Measurements from ENCODE around the gene ADAMTS14. TPM values are rescaled to one million over a fixed set of nuclear protein-coding genes. Genes with fewer than 3 reads are reported as not detected.

Gene ADAMTS14
- total RNA-seq, 1 donor from 2014 or later = 2.9 TPM

DNA sequence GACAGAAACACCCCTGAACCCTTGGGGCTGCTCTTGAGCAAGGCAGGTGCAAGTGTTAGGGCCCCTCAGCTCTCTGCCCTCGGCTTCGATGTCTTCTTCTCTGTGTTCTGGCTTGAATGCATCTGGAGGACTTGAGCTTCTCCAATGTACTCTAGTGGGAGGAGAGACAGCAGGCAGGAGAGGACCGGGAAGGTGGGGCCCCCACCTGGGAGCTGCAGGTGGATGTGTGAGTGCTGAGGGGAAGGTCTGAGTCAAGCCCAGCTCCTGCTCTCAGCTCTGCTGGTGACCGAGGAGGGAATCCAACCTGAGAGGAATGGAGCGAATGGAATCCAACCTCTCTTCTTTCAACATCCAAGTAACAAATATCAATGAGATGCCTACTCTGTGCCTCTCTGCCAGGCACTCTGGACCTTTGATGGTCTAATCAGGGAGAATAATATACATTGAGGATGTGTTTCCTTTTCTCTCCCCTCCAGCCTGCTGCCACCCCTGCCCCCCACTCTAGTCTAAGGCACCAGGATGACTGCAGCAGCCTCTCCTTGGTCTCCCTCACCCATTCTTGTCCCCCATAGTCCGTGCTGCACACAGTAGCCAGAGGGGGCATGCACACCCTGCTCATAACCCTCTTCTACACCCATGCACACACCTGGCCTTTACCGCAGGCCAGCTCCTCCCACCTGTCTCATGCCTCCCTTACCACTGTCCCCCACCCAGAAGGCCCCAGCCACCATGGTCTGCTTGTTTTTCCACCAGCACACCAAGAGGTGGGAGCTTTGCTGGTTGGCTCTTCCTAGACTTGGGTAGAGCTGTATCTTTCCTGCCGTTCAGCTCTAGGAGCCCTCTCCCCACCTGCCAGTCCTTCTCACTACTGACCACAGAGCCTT is 99.2 kb downstream of the ADAMTS14 start:
- DNase-seq (ENCODE audit: low spot score) = no peak

DNA sequence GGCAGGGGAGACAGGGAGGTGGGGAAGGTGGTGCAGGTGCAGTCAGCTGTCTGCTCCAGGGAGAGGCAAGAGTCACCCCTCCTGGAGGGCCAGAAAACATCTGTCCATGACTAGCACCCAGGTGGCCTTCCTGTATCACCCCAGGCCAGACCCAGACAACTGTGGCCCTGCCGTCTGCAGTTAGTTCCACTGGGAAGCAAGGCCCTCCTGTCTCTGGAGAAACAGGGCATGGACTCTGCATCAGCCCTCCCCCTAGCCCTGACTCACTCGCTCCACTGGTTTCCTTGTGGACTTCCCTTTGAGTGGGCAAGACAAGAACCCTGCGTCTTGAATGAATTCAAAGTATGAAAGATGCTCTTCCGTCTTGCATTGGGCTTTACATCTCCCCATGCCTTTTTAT is 100.3 kb downstream of the ADAMTS14 start:
- DNase-seq (ENCODE audit: low spot score) = no peak

DNA sequence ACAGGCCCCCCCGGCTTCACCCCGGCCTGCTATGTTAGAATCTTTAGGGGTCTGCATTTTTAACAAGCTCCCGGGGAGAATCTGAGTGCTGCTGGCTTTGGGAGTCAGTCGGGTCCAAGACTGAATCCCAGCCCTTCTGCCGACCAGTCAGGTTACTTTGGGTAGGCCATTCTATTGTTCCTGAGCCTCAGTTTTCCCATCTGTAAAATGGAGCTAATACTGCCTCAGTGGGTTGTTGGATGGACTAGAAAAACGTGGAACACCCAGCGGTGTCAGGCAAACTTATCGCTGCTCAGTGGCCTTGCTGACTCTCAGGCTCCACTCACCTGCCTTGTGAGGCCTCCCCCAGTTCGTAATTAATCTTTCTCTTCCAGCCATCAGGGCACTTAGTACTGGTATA is 101.2 kb downstream of the ADAMTS14 start:
- DNase-seq (ENCODE audit: low spot score) = no peak

DNA sequence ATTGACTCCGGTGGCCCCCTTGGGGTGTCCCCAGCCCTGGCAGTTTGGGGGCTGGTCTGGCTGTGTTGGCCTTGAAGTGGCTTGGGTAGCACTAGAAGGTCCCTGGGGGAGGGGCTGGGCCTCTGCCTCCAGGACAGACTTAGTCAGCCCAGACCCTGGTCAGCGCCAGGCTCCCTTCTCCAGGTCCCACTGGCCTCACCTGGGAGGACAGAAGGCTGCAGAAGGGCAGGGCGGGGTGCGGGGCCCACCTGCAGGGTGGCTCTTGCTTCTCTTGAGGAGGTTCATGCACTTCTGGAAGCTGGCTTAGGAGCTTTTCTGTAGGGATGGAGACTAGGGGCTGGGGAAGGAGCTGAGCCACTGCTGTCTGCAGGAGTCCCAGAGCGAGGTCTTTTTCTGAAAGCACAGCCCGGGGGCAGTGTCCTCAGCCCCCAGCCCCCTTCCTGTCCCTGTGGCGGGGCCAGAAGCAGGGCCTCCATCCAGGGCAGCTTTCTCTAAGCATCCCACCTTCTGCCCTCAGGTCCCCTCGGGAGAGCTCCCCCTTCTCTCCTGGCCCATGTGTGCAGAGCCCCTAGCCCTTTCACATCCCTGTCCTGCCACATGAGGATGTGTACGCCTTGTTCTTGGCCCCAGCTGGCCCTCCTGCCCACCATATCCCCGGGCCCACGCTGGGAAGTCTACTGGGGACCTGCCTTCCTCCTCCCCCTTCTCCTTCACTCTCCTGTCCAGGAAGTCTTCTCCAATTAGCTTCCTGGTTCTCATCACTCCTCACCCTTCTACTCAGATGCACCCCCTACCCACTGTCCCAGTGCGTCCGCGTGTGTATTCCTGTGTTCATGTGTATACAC is 101.9 kb downstream of the ADAMTS14 start:
- DNase-seq (ENCODE audit: low spot score) = no peak

DNA sequence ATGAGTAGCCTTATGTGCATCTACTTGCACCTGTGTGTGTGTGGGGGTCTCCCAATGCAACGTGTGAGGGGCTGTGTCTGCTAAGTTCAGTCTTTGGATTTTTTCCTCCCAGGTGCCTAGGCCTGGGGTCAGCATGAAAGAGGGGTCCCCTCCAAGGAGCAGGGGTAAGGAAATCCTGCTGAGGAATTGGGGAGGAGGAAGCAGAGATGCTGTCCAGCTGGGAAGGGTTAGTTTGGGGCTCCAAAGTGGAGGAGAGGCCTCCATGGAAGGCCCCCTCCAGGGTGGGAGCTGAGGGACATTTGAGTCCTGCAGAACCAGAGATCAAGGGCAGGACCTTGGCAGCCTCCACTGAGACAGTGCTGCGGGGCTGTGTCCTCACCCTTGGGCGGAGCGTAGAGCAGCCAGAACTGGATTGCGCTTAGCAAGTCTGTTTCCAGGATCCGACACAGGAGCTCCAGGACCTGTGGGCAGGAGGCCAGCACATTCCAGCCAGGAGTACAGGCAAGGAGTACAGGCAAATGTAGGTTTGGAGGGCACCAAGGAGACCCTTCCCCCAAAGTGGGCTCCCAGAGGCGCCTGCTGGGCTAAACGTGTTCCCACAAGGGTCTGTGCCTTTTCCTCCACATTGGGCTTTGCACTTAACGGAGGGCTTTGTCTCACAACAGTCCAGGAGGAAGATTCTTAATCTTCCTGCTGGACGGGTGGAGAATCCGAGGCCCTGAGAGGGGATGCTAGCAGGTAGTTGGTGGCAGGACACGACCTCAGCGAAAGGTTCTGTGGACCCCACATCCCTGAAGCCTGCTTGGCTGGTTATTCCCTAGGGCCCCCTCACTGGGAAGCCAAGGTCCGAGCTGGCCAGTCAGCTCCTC is 102.7 kb downstream of the ADAMTS14 start:
- peak; percentile 32 for DNase-seq (ENCODE audit: low spot score)

DNA sequence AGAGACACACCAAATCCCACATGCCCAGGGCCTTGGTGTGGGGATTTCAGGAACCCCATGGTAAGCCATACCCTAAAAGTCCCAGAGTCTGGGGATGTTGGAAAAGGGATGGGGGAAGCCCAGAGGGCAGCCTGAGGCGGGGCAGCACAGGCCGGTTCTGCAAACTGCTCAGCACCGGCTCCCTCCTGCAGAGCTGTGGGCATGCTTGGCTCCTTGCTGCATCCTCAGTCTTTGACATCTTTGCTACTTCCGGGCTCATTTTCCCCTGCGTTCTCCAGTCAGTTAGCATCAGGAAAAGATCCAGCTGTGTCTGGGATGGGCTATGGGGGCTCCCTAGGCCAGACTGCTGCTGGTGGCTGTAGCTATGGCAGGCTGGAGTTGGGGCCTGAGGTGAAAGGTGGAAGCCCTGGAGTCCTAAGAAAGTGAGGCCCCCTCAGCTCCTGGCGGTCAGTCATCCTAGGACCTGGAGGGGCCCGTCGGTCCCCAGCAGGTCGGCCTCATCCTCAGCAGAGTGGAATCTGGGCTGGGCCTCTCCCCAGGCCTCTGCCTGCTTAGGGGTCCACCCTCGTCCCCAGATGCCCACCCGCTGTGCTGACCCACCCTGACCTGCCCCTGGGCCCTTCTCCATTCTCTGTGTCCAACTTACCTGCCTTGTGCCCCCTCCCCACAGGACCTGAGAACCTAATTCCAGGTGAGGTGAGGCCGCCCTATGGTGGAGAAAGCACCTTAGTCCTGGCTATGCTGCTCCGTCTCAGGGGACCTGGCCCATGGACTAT is 103.6 kb downstream of the ADAMTS14 start:
- DNase-seq (ENCODE audit: low spot score) = no peak

DNA sequence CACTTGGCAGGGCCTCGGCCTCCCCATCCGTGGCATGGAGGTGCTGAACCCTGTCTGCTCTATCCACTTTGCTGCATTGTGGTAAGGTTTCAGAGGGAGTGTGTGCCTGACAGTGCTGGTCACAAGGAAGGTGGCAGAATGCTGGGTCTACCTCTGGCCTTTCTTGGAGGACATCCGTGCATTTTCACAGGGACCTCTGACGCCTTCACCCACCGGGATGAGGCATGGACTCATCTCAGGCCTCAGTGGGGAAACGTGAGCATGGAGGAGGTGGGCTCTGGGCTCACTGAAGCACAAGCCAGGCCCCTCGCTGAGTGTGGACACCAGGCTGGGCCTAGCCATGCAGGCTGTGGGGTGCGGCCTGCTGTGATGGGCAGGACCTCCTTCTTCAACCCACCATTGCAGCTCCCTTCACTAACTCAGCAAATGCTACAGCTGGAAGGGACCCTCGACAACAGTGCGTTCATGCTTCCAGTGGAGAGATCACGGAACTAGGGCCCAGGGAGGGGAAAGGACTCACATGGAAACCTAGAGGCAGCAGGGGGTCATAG is 104.2 kb downstream of the ADAMTS14 start:
- no peak for DNase-seq (ENCODE audit: low spot score)

DNA sequence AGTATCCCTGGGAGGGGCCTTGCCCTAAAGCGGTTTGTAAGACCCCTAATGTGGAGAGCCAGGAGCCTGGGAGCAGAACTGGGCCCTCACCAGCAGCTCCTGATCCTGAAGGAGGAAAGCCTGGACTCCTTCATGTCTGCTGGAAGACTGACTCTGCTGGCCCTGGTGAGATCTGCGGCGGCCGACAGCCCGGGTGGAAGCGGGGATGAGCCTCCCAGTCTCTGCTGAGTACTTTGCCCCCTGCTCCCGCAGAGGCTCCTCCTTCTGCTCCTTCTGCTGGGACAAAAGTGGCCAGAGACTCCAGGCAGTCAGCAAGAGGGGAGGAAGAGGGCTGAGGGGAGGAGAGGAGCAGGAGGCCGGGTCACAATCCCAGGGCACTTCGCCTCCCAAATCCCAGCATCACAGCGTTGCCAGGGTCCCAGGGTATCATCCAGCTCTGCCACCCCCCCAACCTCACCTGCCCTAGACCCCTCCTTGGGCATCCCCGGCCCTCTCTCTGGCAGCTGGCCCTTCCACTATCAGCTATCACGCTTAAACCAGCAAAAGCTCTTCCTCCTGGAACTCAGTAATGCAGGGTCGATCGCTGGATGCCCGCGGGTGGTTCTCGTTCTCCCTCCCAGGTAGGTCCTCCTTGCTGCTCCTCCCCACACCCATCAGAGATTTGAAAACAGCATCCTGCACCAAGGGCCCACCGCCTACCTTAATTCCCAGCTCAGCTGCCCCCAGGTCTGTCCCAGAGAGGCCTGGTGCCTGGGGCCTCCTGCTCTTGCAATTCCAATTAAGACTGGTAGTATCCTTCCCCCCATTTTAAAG is 105.0 kb downstream of the ADAMTS14 start:
- DNase-seq (ENCODE audit: low spot score) = no peak

DNA sequence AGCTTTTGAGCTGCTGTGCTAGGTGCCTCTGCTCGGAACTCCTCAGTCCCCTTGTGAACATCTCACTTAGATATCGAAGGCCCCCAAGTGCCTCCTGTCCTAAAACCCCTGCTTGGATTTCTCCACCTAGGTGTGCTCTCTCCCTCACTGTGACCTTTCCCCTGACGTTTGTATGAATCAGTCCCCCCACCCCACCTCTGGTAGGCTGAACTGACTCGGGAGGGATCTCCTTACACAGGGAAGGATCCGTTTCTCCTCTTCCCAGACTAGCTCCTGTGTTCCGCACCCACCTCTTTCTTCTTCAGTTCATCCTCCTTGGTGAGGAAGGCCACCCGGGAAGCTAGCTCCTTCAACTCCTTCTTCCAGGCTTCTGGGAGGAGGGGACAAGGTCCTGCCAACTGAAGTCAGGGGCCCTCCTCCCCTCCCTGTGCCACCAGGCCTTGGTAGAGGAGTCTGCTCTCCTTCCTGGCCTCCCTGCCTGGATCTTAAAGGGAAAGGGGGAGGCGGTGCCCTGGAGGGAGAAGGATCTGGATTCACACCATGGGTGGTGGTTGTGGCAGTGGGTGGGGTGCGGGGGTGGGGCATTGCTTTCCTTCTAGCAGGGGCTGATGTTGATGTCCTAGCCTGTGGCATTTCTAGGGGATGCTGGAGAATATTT is 106.1 kb downstream of the ADAMTS14 start:
- no peak for DNase-seq (ENCODE audit: low spot score)

DNA sequence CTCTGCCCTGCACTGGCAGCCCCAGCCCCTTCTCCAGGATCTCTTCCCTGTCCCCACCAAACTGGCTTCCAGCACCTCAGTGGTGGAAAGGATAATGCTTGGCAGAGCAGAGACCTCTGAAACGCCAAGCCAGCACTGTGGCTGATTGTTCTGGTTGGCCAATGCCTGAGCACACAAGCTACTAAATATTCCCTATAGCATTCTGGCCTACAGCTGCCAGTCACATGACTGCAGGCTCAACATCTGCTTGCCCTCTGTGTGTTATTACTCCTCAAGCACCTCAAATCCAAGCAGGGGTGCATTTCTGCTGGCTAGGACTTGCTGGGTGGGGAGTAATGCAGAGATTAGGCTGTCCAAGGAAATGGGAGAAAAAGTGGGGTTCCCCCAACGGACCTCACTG is 106.8 kb downstream of the ADAMTS14 start:
- DNase-seq (ENCODE audit: low spot score) = no peak

DNA sequence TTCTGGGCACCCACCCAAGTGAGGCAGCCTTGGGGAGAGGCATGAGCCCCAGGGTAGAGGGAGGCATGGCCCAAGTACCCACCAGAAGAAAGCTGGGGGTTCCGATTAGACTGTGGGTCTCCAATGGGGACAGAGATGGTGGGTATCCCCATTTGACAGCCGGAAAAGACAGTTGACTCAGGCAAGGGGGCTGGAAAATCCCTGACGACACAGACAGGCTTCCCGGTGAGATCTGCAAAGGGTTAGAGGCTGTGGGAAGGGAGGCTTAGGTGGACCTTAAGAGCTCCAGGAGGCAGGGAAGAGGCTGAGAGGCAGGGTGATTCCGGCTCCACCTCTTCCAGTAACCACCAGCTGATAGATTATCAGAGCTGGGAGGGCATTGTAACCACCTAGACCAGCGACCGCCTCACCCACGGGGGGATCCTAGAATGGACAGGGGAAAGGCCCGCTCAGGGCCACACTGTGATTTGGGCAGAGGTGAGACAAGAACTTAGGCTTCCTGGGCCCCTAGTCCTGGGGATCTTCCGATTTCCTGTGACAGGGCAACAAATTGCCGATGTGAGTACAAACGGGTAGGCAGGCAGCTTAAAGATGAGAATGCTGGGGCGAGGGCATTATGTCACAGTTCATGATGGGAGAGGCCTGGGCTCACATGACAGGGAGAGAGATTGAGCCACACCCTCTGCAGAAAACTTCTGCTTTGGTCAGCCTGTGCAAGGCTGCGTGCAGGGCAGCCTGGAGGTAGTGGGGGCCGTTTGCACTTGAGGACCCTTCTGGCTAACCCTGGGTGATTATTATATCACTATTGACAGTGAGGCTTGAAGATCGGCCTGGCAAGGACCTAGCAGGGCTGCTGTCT is 107.4 kb downstream of the ADAMTS14 start:
- DNase-seq (ENCODE audit: low spot score) = peak; percentile 58

DNA sequence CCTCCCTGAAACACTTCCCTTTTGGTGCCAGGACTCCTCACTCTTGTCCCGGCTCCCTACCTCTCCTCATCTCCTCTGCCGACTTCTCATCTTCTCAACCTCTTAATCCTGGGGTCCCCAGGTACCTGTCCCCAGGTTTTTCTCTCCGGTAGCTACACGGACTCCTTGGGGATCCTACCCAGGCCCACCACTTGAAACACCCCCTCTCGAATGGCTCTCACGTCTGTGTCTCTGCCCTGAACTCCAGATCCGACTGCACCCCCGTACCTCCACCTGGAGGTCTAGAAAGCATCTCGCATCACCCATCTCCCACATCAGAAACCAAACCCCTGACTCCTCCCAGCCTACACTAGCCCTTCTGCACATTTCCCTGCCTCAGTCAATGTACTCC is 108.1 kb downstream of the ADAMTS14 start:
- DNase-seq (ENCODE audit: low spot score) = no peak

DNA sequence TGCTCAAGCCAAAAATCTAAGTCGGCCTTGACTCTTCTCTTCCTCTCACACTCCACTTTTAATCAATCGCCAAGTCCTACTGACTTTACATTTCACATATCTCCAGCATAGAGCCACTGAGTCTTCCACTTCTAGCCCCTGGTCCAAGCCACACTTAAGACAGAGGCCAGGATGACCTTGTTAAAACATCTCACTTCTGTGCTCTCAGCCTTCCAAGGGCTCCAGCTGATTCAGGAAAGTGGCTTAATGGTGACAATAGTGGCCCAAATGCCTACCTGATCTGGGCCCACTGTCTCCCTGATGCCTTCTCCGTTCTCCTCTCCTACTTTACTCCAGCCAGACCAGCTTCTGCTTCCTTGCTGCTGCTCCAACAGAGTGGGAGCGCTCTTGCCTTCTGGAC is 108.5 kb downstream of the ADAMTS14 start:
- no peak for DNase-seq (ENCODE audit: low spot score)

DNA sequence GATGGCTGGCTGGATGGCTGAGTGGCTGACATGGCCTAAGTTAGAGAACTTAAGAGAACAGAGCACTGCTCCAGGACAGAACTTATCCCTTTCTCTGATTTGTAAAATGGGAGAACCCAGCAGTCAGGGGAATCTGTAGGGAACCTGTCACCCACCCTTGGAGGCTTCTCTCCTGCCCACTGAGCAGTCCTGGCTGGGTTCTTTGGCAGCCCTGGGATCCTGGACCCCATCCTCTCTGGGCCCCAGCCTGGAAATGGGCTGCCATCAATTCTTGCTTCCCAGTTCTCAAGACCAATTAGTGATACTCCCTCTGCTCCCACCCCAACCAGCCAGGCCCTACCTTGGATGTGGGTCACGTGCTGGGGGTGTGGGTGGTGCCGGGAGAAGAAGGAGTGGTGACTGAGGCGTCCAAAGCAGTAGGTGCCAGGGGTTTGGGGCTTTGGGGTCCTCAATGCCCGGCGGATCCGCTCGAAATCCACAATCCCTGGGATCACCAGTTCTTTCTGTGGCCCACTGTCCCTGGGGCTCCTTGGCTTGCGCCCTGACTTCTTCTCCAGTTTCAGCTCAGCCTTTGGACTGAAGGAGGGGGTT is 109.2 kb downstream of the ADAMTS14 start:
- DNase-seq (ENCODE audit: low spot score) = no peak

DNA sequence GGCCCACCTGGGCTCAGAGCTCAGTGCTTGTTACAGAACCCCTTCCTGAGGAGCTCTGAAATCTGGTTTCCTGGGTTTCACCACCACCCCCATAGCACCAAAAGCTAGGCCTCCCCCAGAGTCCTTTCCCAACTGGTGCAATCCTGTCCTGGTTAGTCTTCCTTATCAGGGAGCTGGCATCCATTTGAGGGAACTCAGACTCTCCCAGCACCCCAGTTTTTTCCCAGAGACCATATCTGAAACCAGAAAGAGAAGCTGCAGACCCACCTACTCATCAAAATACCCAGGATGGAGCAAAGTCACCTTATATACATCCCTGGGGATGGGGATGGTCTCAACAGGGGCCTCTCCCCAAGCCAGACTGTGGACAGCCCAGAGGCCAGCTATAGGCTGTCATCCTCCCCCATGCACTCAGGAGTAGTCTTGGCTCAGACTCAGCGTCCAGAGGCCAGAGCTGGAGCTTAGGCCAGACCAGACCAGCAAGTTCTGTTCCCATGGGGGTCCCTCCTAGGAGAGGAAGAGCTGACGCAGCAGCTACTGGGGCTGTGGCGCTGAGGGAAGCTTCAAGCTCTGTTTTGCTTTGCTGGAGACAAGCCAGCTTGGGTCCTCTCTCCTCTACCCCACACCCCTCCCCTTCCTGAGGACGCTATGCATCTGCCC is 109.9 kb downstream of the ADAMTS14 start:
- DNase-seq (ENCODE audit: low spot score) = peak; percentile 48

DNA sequence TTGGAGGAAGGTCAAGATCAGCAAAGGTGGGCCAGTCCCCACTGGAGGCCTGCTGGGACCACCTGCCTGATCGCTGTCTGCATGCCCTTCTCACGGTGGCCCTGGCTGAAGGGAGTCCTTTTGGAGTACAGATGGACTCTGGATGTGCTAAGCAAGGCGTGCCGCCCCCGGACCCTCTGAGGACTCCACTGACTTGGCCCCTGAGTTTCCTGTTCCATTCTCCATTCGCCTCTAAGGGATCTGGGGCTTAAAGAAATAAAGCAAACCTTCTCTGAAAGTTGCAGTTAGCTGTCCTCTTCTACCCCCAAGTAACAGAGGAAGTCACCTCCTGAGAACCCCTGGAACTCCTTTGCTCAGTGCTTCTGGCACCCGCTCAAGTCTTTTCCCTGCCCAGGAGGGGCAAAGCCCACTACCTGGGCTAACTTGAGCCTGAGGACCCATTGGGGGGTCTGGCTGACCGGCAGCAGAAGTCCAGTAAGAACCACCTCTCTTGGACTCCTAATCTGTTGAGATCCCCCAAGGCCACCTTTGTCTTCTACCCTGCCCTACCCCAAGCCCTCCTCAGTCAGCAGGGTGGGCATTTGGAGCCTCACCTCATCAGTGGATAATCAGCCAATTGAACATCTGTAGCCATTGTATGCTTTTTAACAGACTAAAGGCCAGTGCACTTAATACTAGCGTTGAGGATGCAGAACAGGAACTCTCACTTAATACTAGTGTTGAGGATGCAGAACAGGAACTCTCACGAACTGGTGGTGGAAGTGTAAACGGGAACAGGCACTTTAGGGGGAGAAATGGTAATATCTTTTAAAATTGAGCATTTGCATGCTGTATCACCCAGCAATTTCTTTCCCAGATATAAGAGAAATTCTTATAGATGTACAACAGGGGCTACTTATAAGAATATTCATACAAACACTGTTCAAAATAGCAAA is 110.7 kb downstream of the ADAMTS14 start:
- DNase-seq (ENCODE audit: low spot score) = no peak

Data from umbilical cord (tissue), 2 donors.